ENCODE results near the gene MEGF8.

The MEGF8 gene, protein sequence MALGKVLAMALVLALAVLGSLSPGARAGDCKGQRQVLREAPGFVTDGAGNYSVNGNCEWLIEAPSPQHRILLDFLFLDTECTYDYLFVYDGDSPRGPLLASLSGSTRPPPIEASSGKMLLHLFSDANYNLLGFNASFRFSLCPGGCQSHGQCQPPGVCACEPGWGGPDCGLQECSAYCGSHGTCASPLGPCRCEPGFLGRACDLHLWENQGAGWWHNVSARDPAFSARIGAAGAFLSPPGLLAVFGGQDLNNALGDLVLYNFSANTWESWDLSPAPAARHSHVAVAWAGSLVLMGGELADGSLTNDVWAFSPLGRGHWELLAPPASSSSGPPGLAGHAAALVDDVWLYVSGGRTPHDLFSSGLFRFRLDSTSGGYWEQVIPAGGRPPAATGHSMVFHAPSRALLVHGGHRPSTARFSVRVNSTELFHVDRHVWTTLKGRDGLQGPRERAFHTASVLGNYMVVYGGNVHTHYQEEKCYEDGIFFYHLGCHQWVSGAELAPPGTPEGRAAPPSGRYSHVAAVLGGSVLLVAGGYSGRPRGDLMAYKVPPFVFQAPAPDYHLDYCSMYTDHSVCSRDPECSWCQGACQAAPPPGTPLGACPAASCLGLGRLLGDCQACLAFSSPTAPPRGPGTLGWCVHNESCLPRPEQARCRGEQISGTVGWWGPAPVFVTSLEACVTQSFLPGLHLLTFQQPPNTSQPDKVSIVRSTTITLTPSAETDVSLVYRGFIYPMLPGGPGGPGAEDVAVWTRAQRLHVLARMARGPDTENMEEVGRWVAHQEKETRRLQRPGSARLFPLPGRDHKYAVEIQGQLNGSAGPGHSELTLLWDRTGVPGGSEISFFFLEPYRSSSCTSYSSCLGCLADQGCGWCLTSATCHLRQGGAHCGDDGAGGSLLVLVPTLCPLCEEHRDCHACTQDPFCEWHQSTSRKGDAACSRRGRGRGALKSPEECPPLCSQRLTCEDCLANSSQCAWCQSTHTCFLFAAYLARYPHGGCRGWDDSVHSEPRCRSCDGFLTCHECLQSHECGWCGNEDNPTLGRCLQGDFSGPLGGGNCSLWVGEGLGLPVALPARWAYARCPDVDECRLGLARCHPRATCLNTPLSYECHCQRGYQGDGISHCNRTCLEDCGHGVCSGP (N-terminal part only)

GRCh38 chr19:42325308-42325895, at the start of gene MEGF8:
Gene MEGF8 (plus strand): TSS chr19:42325635. CDS start chr19:42326244, 609 bp downstream.
- DNase-seq = peak; percentile 95 to 99 (median 98)
- intact Hi-C loops (cut with DNase I) = loop anchor here (10.0 kb wide), 1 partner anchor 81 kb away; the partner anchor contains the start of gene GSK3A

GRCh38 chr19:42276284-42276683, 49.2 kb upstream of the MEGF8 start:
- no peak for DNase-seq
- intact Hi-C loops (cut with DNase I) = no loop called here

GRCh38 chr19:42276821-42277220, 48.6 kb upstream of the MEGF8 start:
- no peak for DNase-seq
- intact Hi-C loops (cut with DNase I) = no loop called here

DNA sequence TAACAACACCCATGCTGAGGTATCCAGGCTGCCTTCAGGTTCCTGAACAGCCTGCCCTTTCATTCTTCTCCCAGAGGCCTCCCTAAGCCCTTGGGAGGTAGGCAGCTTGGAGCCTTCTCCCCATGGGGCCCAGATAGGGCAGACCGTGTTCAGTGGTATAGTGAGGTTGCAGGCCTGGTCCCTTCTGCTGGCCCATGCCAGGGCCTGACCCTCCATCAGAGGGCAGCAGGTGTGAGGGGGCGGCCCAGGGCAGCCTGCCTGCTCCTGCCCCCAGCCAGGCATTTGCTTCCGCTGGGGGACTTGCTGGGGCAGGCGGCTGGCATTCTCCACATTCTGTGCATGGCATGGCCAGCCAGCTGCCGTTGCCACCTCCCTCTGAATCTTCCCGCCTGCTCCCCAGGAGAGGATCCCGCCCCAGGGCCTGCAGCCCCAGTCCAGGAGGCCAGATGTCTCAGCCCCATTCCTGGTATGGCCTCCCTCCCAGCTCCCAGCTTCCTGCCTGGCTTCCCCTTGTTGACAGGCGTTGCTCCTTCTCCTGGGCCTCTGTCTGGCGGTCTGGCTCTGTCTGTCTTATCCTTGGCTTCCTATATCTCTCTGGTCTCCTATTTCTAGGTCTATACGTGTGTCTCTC, 47.5 kb upstream of the MEGF8 start:
- intact Hi-C loops (cut with DNase I) = no loop called here
- peak in 1 of 42 donors; percentile 30 for DNase-seq

DNA sequence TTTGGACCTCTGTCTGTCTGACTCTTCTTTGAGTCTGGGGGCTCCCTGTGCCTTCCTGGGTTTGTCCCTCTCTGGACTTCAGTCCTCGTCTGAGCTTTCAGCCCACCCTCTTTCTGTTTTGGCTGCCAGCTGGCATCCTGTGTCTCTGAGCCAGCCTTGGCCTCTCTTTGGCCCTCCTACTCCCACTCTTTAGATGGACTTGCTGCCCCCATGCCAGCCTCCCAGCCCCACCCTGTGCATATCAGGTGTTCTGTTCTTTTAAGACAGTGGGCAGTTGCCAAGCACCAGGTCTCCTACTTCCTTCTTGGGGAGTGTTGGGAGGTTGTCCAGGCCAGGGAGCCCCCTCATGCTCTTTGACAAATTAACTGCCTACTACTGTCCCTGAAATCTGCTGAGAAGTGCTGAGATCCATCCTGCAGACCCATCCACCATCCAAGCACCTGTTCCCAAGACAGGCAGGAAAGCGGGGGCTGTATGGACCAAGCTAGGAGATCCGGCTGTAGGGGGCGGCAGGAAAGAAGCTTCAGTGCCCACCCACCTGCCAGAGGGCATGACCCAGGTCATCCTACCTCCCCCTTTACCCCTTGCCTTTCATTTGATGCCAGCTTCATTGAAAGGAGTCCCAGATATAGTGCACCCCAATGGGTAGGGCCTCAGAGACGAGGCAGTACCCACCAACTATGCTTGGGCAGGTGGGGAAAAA, 46.8 kb upstream of the MEGF8 start:
- intact Hi-C loops (cut with DNase I) = no loop called here
- no peak for DNase-seq

DNA sequence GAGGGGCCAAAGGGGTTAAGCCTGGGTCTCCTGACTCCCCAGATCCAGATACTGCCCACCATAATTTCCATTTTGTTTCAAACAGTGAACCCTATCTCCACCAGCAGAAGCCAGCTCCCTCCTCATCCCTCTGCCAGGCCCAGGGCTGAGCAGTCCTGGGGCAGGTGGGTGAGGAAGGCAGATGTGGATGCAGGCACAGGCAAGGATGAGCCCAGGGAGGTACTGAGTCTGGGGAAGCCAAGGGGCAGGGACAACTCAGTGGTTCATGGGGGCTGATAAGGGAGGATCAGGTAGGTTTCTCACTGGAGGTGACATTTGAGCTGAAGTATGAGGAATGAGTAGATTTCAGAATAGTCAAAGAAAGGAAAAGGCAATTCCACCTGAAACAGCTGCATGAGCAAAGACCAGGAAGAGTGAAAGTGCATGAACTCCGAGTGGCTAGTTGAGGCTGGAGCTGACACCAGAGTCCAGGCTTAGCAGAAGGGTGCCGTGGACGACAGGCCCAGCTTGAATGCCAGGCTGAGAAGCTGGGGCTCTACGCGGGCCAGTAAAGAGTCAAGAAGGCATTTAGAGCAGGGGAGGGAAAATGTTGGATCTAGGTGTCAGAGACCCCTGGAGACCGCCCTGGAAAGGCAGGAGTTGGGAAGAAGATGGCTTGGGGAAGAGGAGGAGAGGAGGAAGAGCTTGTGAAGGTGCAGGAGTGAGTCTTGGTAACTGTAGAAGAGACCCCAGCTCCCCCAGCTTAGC, 46.1 kb upstream of the MEGF8 start:
- peak in 4 of 42 donors; percentile 17 to 52 (median 30) for DNase-seq
- intact Hi-C loops (cut with DNase I) = no loop called here

- intact Hi-C loops (cut with DNase I) = loop anchor here (2.0 kb wide), 2 partner anchors 27 to 37 kb away; partner anchors contain the start of gene GSK3A
- DNase-seq = peak; percentile 94 to 100 (median 98)
Observed at GRCh38 chr19:42279902-42280814, 45.3 kb upstream of the MEGF8 start.

DNA sequence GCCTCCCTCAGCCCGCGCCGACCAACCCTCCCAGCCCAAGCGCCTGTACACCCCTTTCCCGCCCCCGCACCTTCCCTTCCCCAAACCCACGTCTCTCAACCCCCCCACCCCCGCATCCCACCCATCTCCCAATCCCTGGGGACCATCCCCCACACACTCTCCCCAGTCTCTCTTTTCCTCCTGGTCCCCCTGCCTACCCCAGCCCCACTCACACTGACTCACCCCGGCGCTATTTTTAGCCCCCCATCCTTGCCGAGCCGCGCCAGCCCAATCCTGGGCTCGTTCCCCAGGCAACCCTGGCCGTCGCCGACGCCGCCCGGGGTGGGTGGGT, 44.7 kb upstream of the MEGF8 start:
- peak; percentile 46 to 95 (median 82) for DNase-seq
- intact Hi-C loops (cut with DNase I) = loop anchor here (2.0 kb wide), 2 partner anchors 28 to 38 kb away; partner anchors contain the start of gene GSK3A

- intact Hi-C loops (cut with DNase I) = loop anchor here (2.0 kb wide), 2 partner anchors 28 to 38 kb away; partner anchors contain the start of gene GSK3A
- DNase-seq = peak; percentile 59 to 91 (median 77)
Observed at GRCh38 chr19:42281146-42281826, 44.1 kb upstream of the MEGF8 start.

- intact Hi-C loops (cut with DNase I) = loop anchor here (2.0 kb wide), 2 partner anchors 29 to 39 kb away; partner anchors contain the start of gene GSK3A
- DNase-seq = peak in 3 of 42 donors; percentile 16 to 60 (median 21)
Observed at GRCh38 chr19:42281827-42282762, 43.3 kb upstream of the MEGF8 start.

- DNase-seq = no peak
- intact Hi-C loops (cut with DNase I) = no loop called here
Observed at GRCh38 chr19:42282819-42283187, 42.6 kb upstream of the MEGF8 start.

GRCh38 chr19:42283188-42284065, 42.0 kb upstream of the MEGF8 start:
- peak; percentile 91 to 99 (median 96) for DNase-seq
- intact Hi-C loops (cut with DNase I) = no loop called here

DNA sequence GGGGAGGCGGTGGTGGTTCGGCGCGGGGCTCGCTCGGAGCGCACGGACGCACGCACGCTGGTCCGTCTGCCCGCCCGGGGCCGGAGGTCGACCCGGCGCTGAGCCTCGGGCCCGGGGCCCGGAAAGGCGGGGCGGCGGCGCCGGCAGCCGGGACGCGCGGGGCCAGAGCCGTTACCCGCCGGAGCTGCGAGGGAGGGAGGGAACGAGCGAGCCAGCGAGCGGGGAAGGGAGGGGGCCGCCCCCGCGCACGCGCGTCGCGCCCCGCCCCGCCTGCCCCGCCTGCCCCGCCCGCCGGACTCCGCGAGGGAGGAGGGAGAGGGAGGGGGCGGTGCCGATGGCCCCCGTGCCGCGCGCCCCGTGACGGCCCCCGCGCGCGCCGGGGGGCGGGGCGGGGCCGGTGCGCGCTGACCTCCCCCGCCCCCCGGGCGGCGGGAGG, 41.4 kb upstream of the MEGF8 start:
- intact Hi-C loops (cut with DNase I) = no loop called here
- peak in 40 of 42 donors; percentile 59 to 91 (median 80) for DNase-seq

Data from head of caudate nucleus (tissue), 42 donors.